NCI-H345 treated with DMSO at 0.1 percent for 48 hours (cell line): Measurements from ENCODE around the gene EPS8.

Experiments used
- DNase-seq: peaks from one replicate; lab custom pipeline; 2025; ENCODE audit not compliant: unreplicated experiment; lab: John Stamatoyannopoulos, UW

The EPS8 gene

DNA sequence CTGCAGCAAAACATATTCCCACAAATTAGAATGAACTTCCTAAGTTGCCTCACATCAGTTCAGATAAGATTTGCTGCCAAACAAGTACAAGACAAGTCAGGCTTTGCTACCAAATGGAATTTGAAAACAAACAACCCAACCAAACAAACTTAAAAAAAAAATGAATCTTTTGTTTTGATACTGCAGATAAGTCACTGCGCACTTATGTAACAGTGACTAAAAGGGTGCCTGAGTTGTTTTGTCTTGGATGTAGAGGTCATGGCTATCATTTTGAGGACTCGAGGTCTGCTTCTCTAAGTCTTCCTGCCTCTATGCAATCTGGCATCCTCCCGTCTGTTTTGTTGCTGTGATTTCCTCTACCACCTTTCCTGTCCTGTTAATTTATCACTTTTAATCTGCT, 11.1 kb upstream of the EPS8 start:
- no peak for DNase-seq

- DNase-seq, result no peak
Measured at GRCh38 chr12:15797818-15798217, 8.6 kb upstream of the EPS8 start.

DNA sequence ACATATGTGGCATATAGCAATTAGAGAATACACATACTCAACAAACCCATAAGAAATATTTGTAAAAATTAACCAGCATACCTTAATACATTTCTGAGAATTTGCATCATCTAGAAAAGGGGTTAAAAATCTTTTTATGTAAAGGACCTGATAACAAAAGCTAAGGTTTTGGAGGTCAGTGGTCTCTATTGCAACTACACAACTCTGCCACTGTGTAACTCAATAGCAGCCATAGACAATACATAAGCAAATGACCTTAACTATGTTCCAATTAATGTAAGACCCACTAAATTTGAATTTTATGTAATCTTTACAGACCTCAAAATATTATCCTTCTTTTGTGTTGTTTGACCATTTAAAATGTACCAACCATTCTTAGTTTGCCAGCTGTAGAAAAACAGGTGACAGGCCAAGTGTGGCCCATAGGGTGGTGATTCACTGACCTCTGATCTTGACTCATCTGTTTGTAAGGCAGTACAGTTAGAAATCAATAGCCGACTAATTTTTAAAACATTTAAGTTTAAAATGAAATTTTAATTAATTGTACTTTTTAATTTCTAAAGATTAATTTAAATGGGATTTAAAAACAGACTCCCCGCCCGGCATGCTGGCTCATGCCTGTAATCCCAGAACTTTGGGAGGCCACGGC, 7.4 kb upstream of the EPS8 start:
- DNase-seq, result no peak

DNA sequence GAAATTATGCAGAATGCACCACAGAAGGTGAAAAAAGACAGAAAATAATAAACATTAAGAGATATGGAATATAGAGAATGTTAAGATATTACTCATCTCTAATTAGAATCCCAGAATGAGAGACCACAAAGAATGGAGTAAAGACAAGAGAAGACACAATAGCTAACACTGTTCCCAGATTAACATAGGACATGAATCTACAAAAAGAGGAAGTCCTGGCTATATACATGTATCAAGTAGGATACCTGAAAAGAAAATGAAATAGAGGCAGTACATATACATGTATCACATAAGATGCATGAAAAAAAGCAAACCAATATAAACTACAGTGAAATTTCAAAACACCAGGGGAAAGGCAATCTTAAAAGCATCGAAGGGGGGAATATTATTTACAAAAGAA, 5.6 kb upstream of the EPS8 start:
- no peak for DNase-seq

DNA sequence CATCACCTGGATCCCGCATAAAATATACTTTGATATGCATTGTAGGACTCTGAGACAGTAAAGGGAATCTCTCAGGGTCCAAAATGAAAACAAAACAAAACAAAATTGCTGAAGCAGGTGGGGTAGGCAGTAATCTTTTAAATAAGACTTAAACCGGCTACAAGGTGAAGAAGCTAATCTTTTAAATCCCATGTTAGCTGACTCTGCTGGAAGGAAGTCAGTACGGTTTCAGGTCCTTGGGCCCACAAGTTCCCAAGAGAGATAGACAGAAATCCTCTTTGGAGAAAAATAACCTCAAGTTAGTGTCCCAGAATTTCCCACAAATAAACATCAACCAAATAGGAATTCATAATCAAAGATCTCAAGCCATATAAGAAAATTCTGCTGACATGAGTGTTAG, 5.0 kb upstream of the EPS8 start:
- DNase-seq, result no peak

GRCh38 chr12:15788233-15789219, 662 bp downstream of the EPS8 start:
- peak; percentile 65 for DNase-seq

DNA sequence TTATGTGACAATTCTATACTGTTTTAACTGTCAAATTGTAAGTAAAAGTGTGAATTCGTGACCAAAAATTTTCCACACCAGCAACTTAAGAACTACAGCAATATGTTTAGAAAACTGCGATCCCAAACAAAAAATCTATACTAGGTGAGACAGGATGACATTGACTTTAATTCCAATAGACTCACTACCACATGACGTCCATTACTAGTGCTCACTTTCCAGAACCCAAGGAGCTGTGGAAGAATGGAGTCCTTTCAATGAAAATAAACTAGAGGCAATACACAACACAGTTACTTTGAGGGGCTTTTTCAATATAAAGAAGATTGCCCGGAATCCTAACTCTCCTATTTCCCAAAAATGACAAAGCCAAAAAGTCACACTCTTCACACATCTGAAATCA, 1.4 kb downstream of the EPS8 start:
- DNase-seq, result no peak

GRCh38 chr12:15786772-15787171, 2.4 kb downstream of the EPS8 start:
- DNase-seq, result no peak

DNA sequence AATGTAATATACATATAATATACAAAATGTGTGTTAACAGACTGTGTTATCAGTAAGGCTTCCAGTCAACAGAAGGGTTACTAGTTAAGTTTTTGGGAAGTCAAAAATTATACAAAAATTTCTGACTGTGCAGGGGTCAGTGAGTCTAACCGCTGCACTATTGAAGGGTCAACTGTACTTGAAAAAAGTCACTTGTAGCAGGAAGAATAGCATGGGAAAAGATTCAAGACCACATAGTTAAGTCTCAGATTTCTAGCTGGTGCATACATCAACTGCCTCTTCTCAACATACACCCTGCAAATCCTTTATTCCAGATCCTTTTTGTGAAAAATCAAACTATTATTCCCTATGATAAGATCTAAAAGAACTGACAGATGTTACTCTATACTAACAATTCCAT, 5.9 kb downstream of the EPS8 start:
- DNase-seq, result no peak

DNA sequence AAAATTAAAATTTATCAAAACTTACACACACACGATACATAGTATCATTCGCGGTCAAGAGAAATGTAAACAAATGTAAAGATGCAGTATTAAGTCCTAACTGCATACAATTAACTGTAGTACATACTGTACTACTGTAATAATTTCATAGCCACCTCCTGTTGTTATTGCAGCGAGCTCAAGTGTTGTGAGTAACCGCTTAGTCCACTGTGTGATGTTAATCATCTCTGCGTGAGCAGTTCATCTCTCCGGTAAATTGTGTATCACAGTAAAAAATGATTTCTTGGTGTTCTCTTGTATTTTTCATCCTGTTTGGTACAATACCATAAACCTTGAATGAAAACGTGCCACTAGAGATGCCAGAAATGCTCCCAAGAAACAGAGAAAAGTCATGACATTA, 6.5 kb downstream of the EPS8 start:
- DNase-seq, result no peak

- DNase-seq, result no peak
Measured at GRCh38 chr12:15779925-15780324, 9.3 kb downstream of the EPS8 start.

GRCh38 chr12:15778126-15778525, 11.1 kb downstream of the EPS8 start:
- no peak for DNase-seq

GRCh38 chr12:15777355-15778012, 11.7 kb downstream of the EPS8 start:
- DNase-seq, result no peak

DNA sequence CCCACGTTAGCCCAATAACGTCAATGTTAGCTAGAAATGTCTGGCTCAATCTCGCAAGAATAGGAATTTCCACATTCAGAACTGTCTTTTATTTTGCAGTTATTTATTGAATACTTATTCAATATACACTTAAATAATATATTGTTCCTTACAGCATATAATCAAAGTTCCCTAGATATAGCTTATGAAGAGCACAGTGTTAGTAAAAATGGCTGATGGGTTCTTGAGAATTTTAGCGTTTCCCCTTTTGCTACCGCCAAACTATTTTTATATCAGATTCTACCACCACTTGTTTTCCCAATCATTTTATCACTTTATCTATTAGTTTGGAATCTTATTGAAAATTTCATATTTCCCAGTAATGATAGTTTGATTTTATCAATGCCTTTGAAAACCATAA, 12.7 kb downstream of the EPS8 start:
- DNase-seq, result no peak

DNA sequence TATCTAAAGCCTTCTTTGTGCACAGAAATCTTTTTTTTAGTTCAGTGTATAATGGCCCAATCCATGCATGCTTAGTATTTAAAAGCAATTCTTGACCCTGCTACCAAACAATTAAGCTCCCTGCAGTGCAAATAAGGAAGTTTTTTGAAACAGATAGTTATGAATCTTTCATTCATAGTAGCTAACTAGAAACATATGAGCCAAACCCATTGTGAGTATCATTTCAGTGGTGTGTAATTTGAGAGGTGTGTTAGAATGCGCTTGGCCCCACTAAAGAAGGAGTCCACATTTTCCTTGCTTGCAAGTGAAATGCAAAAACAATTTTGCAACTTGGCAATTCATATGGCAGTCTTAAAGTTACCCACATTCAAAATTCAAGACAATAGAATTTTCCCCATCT, 14.4 kb downstream of the EPS8 start:
- no peak for DNase-seq

GRCh38 chr12:15772405-15773018, 16.7 kb downstream of the EPS8 start:
- DNase-seq, result peak; percentile 9

DNA sequence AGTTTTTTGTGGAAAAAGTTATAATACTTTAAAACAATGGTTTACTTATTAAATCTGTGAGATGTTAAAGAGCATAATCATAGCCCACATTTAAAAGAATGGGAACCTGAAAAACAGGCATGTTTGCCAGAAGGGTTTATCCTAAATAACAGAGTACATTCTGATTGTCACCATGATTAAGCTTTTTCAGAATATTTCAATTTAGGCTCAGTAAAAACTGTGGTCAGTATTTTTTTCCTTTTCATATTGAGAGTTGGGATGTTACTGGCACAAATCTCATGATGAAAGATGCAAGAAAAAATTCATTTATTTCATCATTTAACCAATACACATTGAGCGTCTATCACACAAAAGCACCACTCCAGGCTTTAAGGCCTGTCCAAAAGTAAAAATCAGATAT, 18.6 kb downstream of the EPS8 start:
- DNase-seq, result no peak

DNA sequence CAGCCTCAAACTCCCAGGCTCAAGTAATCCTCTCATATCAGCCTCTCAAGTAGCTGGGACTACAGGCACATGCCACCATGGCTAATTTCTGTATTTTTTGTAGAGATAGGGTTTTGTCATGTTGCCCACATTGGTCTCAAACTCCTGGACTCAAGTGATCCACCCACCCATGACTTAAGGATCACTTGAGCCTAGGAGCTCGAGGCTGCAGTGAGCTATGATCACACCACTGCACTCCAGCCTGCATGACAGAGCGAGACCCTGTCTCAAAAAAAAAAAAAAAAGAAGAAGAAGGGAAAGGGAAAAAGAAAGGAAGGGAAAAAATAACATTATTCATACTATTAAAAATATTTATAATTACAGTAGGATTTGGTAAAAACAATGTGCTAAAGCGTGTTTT, 19.2 kb downstream of the EPS8 start:
- DNase-seq, result no peak

GRCh38 chr12:15769586-15769985, 19.6 kb downstream of the EPS8 start:
- no peak for DNase-seq

DNA sequence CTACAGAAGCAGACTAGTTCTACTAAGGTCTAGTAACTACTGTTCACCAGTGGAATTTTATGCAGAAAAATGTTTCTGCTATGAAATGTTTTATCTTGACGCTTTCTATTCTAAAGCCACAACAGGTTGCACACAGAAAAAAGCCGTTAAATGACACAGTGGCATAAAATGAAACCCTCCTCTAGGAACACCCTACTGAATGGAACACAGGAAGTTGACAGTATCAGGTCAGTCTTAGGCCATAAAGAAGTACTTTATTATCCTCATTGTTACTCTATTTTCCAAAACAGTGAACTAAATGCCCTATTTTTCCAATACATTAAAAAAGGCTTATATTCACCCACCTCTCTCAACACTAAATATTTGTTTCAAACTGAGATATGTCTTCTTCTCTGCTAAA, 21.9 kb downstream of the EPS8 start:
- no peak for DNase-seq

DNA sequence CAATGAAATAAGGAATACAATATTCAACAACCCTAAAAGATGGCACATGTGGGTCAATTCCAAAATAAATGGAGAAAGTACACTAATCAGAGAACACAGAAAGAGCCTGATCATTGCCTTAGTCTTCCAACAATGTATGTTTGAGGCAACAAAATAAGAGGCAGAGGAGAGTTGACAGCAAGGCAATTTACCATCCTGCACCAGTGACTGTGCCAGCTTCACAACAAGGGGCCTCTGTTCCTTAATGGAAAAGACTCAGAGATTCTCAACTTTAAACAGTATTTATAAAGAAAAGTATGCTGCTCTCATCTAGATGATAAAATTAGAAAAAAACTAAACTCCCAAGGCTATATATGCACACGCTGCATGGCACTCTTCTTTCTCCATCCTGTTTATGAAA, 25.9 kb downstream of the EPS8 start:
- DNase-seq, result no peak
